ENCODE results near the gene C5orf58. TPM values are rescaled to one million over a fixed set of nuclear protein-coding genes. Genes with fewer than 3 reads are reported as not detected.

C5orf58 gene
- total RNA-seq, 1 experiment from 2014 or later, result not detected

- DNase-seq (ENCODE audit: low read depth), result no peak
Measured at GRCh38 chr5:170283296-170283695, 50.5 kb downstream of the C5orf58 start.

GRCh38 chr5:170284231-170284630 lies 51.4 kb downstream of the C5orf58 start:
- DNase-seq (ENCODE audit: low read depth), result no peak

DNA sequence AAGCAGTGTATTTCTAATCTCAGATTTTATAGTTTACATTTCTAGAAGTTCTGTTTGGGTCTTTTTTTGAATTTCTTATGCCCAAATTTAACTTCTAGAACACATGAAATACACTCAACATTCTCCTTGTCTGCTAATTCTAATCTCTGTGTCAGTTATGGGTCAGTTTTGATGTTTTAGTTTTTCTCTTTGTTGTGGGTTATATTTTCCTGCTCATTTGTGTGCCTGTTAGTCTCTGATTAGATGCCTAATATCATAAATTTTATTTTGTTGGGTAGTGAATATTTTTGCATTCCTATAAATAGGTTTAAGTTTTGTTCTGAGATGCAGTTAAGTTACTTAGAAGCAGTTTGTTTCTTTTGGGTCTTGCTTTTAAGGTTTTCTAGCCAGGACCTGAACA lies 52.4 kb downstream of the C5orf58 start:
- no peak for DNase-seq (ENCODE audit: low read depth)

DNA sequence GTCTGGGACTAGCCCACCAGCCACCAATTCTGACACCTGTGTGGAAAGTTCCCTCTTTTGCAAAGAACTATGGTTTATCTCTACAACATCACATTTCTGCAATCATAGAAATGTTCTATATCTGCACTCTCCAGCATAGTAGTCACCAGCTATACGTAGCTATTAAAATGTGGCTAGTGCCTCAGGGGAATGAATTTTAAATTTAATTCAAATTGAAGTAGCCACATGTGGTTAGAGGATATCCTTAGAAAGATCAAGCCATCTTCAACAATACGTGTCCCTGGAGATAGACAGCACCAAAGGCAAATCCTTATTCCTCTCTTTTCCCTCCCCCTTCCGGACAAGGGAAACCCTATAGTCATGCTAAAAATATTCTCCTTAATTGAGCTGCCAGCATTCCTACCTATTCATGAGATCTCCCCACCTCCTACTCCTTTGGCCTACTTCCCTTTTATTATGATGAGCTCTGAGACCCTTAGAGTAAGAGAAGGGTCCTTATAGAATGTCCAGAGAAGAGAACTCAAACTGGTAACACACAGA lies 53.7 kb downstream of the C5orf58 start:
- DNase-seq (ENCODE audit: low read depth), result no peak

GRCh38 chr5:170287532-170287931 lies 54.7 kb downstream of the C5orf58 start:
- no peak for DNase-seq (ENCODE audit: low read depth)

GRCh38 chr5:170288151-170288550 lies 55.4 kb downstream of the C5orf58 start:
- DNase-seq (ENCODE audit: low read depth), result no peak

- DNase-seq (ENCODE audit: low read depth), result no peak
Measured at GRCh38 chr5:170288551-170288950, 55.8 kb downstream of the C5orf58 start.

DNA sequence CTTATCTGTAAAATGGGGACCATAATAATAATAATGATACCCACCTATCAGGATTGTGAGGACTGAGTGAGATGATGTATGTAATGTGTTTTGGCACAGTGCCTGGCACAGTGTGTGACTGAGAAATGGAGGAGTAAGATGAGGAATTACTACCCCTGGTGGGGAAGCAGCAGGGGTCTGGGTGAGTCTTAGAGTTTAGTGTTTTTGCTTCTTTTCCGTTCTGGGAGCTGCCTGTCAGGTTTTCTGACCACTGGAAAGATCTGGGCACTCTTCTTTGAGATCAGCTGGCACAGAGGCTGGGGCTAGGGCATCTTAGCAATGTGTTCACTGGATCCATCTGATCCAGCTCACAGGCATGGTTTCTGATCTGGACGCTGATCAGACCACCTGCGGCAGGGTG lies 56.3 kb downstream of the C5orf58 start:
- no peak for DNase-seq (ENCODE audit: low read depth)

GRCh38 chr5:170289764-170290163 lies 57.0 kb downstream of the C5orf58 start:
- DNase-seq (ENCODE audit: low read depth), result no peak

GRCh38 chr5:170290498-170290897 lies 57.7 kb downstream of the C5orf58 start:
- DNase-seq (ENCODE audit: low read depth), result no peak

DNA sequence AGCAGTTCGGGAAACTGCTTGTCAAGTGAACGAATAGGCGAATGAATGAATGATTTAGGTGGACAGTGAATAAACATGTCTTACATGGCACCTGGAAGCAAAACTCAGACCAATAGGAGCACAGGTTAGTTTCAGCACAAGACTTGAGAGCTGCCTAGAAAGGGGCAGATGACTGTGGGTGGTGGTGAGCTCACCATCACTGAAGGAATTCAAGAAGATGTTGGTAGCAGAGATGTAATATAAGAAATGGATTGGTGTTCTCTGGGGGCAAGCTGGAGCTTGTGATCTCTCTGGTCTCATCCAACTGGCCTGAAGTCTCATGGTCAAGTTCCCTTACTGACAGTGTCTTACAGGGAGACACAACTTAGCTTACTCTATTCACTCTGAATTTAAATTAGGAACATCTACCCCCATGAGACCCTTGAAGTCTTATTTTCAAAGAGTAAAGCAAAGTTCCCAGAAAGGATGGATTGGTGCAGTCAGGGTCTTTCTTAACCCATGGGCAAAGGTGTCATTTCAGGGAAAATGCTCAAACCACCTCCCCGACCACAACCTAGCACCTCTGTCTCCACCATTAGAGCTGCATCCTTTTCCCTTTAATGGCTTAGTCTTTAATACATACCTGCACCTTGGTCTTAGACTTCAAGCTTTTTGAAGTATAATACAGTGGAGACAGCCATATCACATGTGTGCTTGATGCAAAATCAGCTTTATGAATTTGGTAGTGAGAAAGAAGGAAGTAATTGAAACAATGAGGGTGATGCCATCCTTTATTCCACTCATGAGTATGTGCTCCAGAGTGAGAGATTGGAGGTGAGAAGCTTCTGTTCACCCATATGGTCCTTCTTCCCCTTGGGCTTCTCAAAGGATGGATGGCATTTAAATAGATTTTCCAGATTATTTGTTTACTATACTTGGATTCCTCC lies 59.7 kb downstream of the C5orf58 start:
- no peak for DNase-seq (ENCODE audit: low read depth)

GRCh38 chr5:170293273-170293672 lies 60.5 kb downstream of the C5orf58 start:
- no peak for DNase-seq (ENCODE audit: low read depth)

DNA sequence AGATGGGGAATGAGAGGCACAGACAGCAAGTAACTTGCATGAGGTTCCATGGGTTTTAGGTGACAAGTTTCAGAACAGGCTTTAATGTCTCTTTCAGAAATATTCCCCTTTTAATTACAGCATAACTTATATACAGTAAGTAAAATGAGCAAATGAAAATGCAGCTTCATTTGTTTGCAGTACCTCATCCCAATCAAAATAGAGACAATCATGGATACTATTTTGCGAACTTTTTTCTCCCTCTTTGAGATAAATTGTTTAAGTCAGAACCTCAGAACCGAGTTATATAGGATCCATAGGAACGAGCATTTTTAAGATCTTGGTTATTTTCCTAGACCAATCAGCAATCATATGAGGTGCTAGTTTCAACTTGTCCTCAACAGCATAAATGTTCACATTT lies 61.3 kb downstream of the C5orf58 start:
- no peak for DNase-seq (ENCODE audit: low read depth)

GRCh38 chr5:170294556-170294955 lies 61.8 kb downstream of the C5orf58 start:
- no peak for DNase-seq (ENCODE audit: low read depth)

Other genes with a start within 250 kb of the C5orf58 start
- gene FOXI1, start 127.1 kb upstream of the C5orf58 start, total RNA-seq (2014; rRNA removed; shearing (Covaris generic)), result not detected in 2 replicates
- not detected in 2 replicates for gene LCP2, start 64.8 kb downstream of the C5orf58 start, total RNA-seq (2014; rRNA removed; shearing (Covaris generic))
- gene KCNMB1, start 156.4 kb downstream of the C5orf58 start, total RNA-seq (2014; rRNA removed; shearing (Covaris generic)), result 0.80 and 0.86 TPM in 2 replicates